IMR-90 (cell line): ENCODE data around the gene TRAIP. TPM values are rescaled to one million over a fixed set of nuclear protein-coding genes. Genes with fewer than 3 reads are reported as not detected.

ENCODE experiments used
- ATAC-seq: fragments of 200-7000 bp; cut with Tn5 transposase; 2 replicates; pipeline ENCODE4 v1.9.1; 2020; ENCODE audit warnings: low read depth, mild to moderate bottlenecking, moderate library complexity
- BruUV-seq: library from RNA; stranded (reverse); fragments of 400-500 nt; replicated peaks from 2 replicates; lab custom pipeline; 2021; lab: Mats Ljungman, UMichigan
- CTCF ChIA-PET: fragments of 300-600 bp; formaldehyde crosslinking; extraction: SDS; loops from one replicate; lab custom pipeline; 2021; ENCODE audit warnings: antibody characterized with exemption; lab: Yijun Ruan, JAX
- POLR2A ChIA-PET: fragments of 300-600 bp; sonication (Branson Sonifier 250); formaldehyde crosslinking; loops from one replicate; lab custom pipeline; 2022; ENCODE audit warnings: antibody characterized with exemption; ENCODE audit not compliant: unreplicated experiment; lab: Charles Lee
- DNase-seq: peaks from one replicate; pipeline ENCODE4 v3.0.0; 2013
- H2AFZ ChIP-seq: replicated peaks from 2 replicates; pipeline ENCODE3; 2013; ENCODE audit warnings: low read length, mild to moderate bottlenecking; ENCODE audit not compliant: poor library complexity
- H2AK5ac ChIP-seq: 2 replicates; pipeline ENCODE4 v1.6.1; 2013; ENCODE audit warnings: low read depth, low read length, inconsistent platforms
- H2AK9ac ChIP-seq: replicated peaks from 2 replicates; pipeline ENCODE3; 2013; ENCODE audit warnings: mild to moderate bottlenecking, low read depth, low read length, moderate library complexity; ENCODE audit not compliant: poor library complexity
- H2BK120ac ChIP-seq: 2 replicates; pipeline ENCODE4 v1.6.1; 2013; ENCODE audit warnings: low read depth, low read length, inconsistent platforms
- H2BK15ac ChIP-seq: 3 replicates; pipeline ENCODE4 v1.6.1; 2013; ENCODE audit warnings: low read depth, low read length, inconsistent platforms
- H2BK20ac ChIP-seq: 2 replicates; pipeline ENCODE4 v1.6.1; 2013; ENCODE audit warnings: low read depth, mild to moderate bottlenecking, inconsistent platforms, low read length, moderate library complexity
- H2BK5ac ChIP-seq: 2 replicates; pipeline ENCODE4 v1.6.1; 2013; ENCODE audit warnings: mild to moderate bottlenecking, low read depth, low read length, inconsistent platforms; ENCODE audit not compliant: poor library complexity, severe bottlenecking
- H3K14ac ChIP-seq: replicated peaks from 2 replicates; pipeline ENCODE4 v1.6.1; 2013; ENCODE audit warnings: low read depth, low read length, inconsistent platforms
- H3K18ac ChIP-seq: 2 replicates; pipeline ENCODE4 v1.6.1; 2013; ENCODE audit warnings: low read depth, low read length, control low read depth
- H3K23ac ChIP-seq: 2 replicates; pipeline ENCODE4 v1.6.1; 2013; ENCODE audit warnings: low read depth, low read length, inconsistent platforms
- H3K27ac ChIP-seq: 2 replicates; pipeline ENCODE4 v1.5.1; 2013; ENCODE audit warnings: mild to moderate bottlenecking, control low read depth, low read length; ENCODE audit not compliant: insufficient read depth
- H3K27me3 ChIP-seq: 2 replicates; pipeline ENCODE4 v1.6.1; 2013; ENCODE audit warnings: low read length; ENCODE audit not compliant: control insufficient read depth, insufficient read depth
- H3K36me3 ChIP-seq: 2 replicates; pipeline ENCODE4 v1.6.1; 2013; ENCODE audit warnings: low read length, mixed read lengths; ENCODE audit not compliant: control insufficient read depth, insufficient read depth
- H3K4ac ChIP-seq: 2 replicates; pipeline ENCODE4 v1.6.1; 2013; ENCODE audit warnings: low read depth, low read length, inconsistent platforms
- H3K4me1 ChIP-seq: 2 replicates; pipeline ENCODE4 v1.6.1; 2013; ENCODE audit warnings: low read length, mixed read lengths; ENCODE audit not compliant: control insufficient read depth, insufficient read depth
- H3K4me2 ChIP-seq: 2 replicates; pipeline ENCODE4 v1.6.1; 2013; ENCODE audit warnings: low read depth, mild to moderate bottlenecking, control low read depth, low read length, moderate library complexity
- H3K4me3 ChIP-seq: 2 replicates; pipeline ENCODE4 v1.5.1; 2013; ENCODE audit warnings: low read depth, mild to moderate bottlenecking, control low read depth, low read length, moderate library complexity; ENCODE audit not compliant: insufficient read depth
- H3K56ac ChIP-seq: 2 replicates; pipeline ENCODE4 v1.6.1; 2013; ENCODE audit warnings: low read length, inconsistent platforms; ENCODE audit not compliant: insufficient read depth; ENCODE audit errors: extremely low read depth
- H3K79me1 ChIP-seq, 2 experiments: 2 replicates each; pipeline ENCODE4 v1.6.1; 2013; ENCODE audit warnings: low read length in 2 of 2, inconsistent platforms in 1 of 2, low read depth in 1 of 2
- H3K9ac ChIP-seq: 2 replicates; pipeline ENCODE4 v1.6.1; 2013; ENCODE audit warnings: low read depth, low read length, control low read depth
- H3K9me1 ChIP-seq: 2 replicates; pipeline ENCODE4 v1.6.1; 2013; ENCODE audit warnings: low read length, inconsistent platforms; ENCODE audit not compliant: insufficient read depth
- H3K9me3 ChIP-seq: 2 replicates; pipeline ENCODE4 v1.6.1; 2013; ENCODE audit warnings: low read length; ENCODE audit not compliant: control insufficient read depth, insufficient read depth
- H4K20me1 ChIP-seq: 2 replicates; pipeline ENCODE4 v1.6.1; 2013; ENCODE audit warnings: low read length, inconsistent platforms; ENCODE audit not compliant: insufficient read depth
- H4K5ac ChIP-seq: 2 replicates; pipeline ENCODE4 v1.6.1; 2013; ENCODE audit warnings: mild to moderate bottlenecking, low read depth, low read length, control low read depth
- H4K8ac ChIP-seq, 2 experiments: 2 replicates each; pipeline ENCODE4 v1.6.1; 2013; ENCODE audit warnings: low read depth in 2 of 2, low read length in 2 of 2, control low read depth in 1 of 2, inconsistent platforms in 1 of 2
- H4K91ac ChIP-seq: 2 replicates; pipeline ENCODE4 v1.6.1; 2013; ENCODE audit warnings: low read depth, low read length, inconsistent platforms; ENCODE audit not compliant: insufficient read depth
- MAFK ChIP-seq: IDR thresholded peaks from 2 replicates; pipeline ENCODE4 v1.6.1; 2012; ENCODE audit warnings: low read depth, low read length, improper control_type of control experiment
- MAZ ChIP-seq: IDR thresholded peaks from 2 replicates; pipeline ENCODE4 v1.6.1; 2012; ENCODE audit warnings: low read depth, mild to moderate bottlenecking, low read length, improper control_type of control experiment, moderate library complexity, borderline replicate concordance
- POLR2A ChIP-seq: IDR thresholded peaks from 2 replicates; pipeline ENCODE4 v1.6.1; 2012; ENCODE audit warnings: mild to moderate bottlenecking, low read depth, low read length
- RCOR1 ChIP-seq: IDR thresholded peaks from 2 replicates; pipeline ENCODE4 v1.6.1; 2012; ENCODE audit warnings: mild to moderate bottlenecking, low read length, improper control_type of control experiment; ENCODE audit not compliant: insufficient replicate concordance
- SMC3 ChIP-seq: fragments of 150-350 bp; IDR thresholded peaks from 2 replicates; pipeline ENCODE4 v1.6.1; 2016; ENCODE audit warnings: low read depth, mild to moderate bottlenecking, antibody characterized with exemption, low read length, moderate library complexity
- WGBS, 2 experiments: methylation state at CpG; one replicate each; pipeline versions ENCODE4 v1.1.5 to v1.1.7; 2013; ENCODE audit warnings: missing lambda C conversion rate in 2 of 2; ENCODE audit not compliant: insufficient read length in 1 of 2; ENCODE audit errors: extremely low coverage in 2 of 2; 5-methylcytosine and 5-hydroxymethylcytosine counted together
- dilution Hi-C: fragments of 300-500 bp; cut with HindIII; formaldehyde crosslinking; loops from one replicate; pipeline ENCODE4 v1.14.3; 2018; ENCODE audit warnings: low sequenced_read_pairs; ENCODE audit not compliant: unreplicated experiment
- in situ Hi-C: fragments of 300-500 bp; cut with MboI; formaldehyde crosslinking; loops from 3 replicates; pipeline ENCODE4 v1.14.3; 2019; ENCODE audit warnings: low sequenced_read_pairs, inconsistent platforms, mixed read lengths
- intact Hi-C: fragments of 100-400 bp; cut with micrococcal nuclease; formaldehyde crosslinking; loops from 2 replicates; pipeline ENCODE4 v1.10.0; 2022
- polyA plus RNA-seq, 3 experiments: library from polyadenylated mRNA; depleted of rRNA; stranded (reverse); fragments of >200 nt; gene quantifications; 2 replicates each; pipeline ENCODE4 v1.2.3, GENCODE V29; 2012; ENCODE audit warnings: low replicate concordance in 1 of 3
- total RNA-seq: library from RNA; depleted of rRNA; stranded (reverse); fragments of >200 nt; gene quantifications from 2 replicates; pipeline ENCODE4 v1.2.3, GENCODE V29; 2012

The TRAIP gene
- total and polyA plus RNA-seq, 2 of the 4 experiments (the other 2 are of a cell fraction): 6.3 to 9.2 TPM

GRCh38 chr3:49792371-49793150, 63.8 kb downstream of the TRAIP start:
- no peak for DNase-seq
- Histone ChIP-seq H4K20me1 (no peaks in the 10 kb centered on the region), H3K18ac (no peak overlapping the region), H3K9ac (no peak overlapping the region), H4K91ac (no peak overlapping the region), H3K14ac (no peak overlapping the region), H2BK15ac (no peak overlapping the region), H3K4me2 (no peak overlapping the region), H3K27ac (no peak overlapping the region), H3K4me3 (no peak overlapping the region), H4K5ac (no peak overlapping the region), H2AK5ac (no peak overlapping the region), H3K79me1 (no peaks in the 10 kb centered on the region), H3K4ac (no peak overlapping the region), H2AFZ (peak overlapping the region; percentile 32), H3K4me1 (no peaks in the 10 kb centered on the region), H2AK9ac (no peak overlapping the region), H3K27me3 (peaks cover 10% of the 10 kb centered on the region; the same call in 1 of the 2 replicates), H3K9me3 (no peaks in the 10 kb centered on the region), H3K36me3 (no peaks in the 10 kb centered on the region), H4K8ac (no peak overlapping the region), H3K23ac (no peak overlapping the region), H2BK5ac (no peak overlapping the region), H3K9me1 (no peaks in the 10 kb centered on the region), H2BK20ac (no peak overlapping the region), H2BK120ac (no peak overlapping the region), H3K56ac (no peak overlapping the region)
- ChIA-PET CTCF (no interaction called here), POLR2A (no interaction called here)
- in situ Hi-C loops: no loop called here
- dilution Hi-C loops: no loop called here
- BruUV-seq: no TSS peak
- no peak for TF ChIP-seq MAZ
- no peak for TF ChIP-seq RCOR1
- no peak for TF ChIP-seq MAFK
- no peak for TF ChIP-seq SMC3
- TF ChIP-seq POLR2A: no peak
- 70% methylated on average over 5 of the region's 10 CpGs; no CpG with 5 or more reads in 1 of the 2 experiments for WGBS, 2 experiments
- no peak for ATAC-seq
- intact Hi-C loops: no loop called here
